GM21381 (cell line): ENCODE measurements around the gene CCDC12.

Experiments used
- ATAC-seq: cut with Tn5 transposase; IDR thresholded peaks from one replicate; pipeline ENCODE4 v1.9.1; 2021; ENCODE audit warnings: mild to moderate bottlenecking, moderate library complexity; ENCODE audit not compliant: unreplicated experiment

Gene CCDC12

GRCh38 chr3:46997453-46998091 is 21.0 kb upstream of the CCDC12 start:
- ATAC-seq = no peak

- no peak for ATAC-seq
These were observed 20.3 kb upstream of the CCDC12 start for GRCh38 chr3:46996689-46997452.

- ATAC-seq = no peak
These were observed 19.5 kb upstream of the CCDC12 start for GRCh38 chr3:46995901-46996562.

GRCh38 chr3:46994801-46995731 is 18.5 kb upstream of the CCDC12 start:
- no peak for ATAC-seq

GRCh38 chr3:46993986-46994385 is 17.4 kb upstream of the CCDC12 start:
- ATAC-seq = no peak

GRCh38 chr3:46993292-46993691 is 16.7 kb upstream of the CCDC12 start:
- no peak for ATAC-seq

- ATAC-seq = no peak
These were observed 15.7 kb upstream of the CCDC12 start for GRCh38 chr3:46992231-46992630.

- ATAC-seq = no peak
These were observed 15.0 kb upstream of the CCDC12 start for GRCh38 chr3:46991406-46992165.

- ATAC-seq = no peak
These were observed 14.2 kb upstream of the CCDC12 start for GRCh38 chr3:46990573-46991374.

- no peak for ATAC-seq
These were observed 12.7 kb upstream of the CCDC12 start for GRCh38 chr3:46989146-46989810.

- no peak for ATAC-seq
These were observed 12.1 kb upstream of the CCDC12 start for GRCh38 chr3:46988616-46989015.

- ATAC-seq = peak; percentile 69
These were observed 11.3 kb upstream of the CCDC12 start for GRCh38 chr3:46987743-46988401.

GRCh38 chr3:46987319-46987742 is 10.8 kb upstream of the CCDC12 start:
- ATAC-seq = no peak

GRCh38 chr3:46986782-46987310 is 10.3 kb upstream of the CCDC12 start:
- ATAC-seq = no peak

- no peak for ATAC-seq
These were observed 9.6 kb upstream of the CCDC12 start for GRCh38 chr3:46986055-46986730.

- no peak for ATAC-seq
These were observed 9.0 kb upstream of the CCDC12 start for GRCh38 chr3:46985588-46985987.
